GM21529 (cell line): ENCODE measurements around the gene HKDC1.
"Not testable (repeated sequence)": the region's sequence is repeated elsewhere in the genome, so short reads cannot be mapped to it uniquely, and the experiment has no call there.

Experiments used
- ATAC-seq: cut with Tn5 transposase; IDR thresholded peaks from one replicate; pipeline ENCODE4 v1.9.1; 2021; ENCODE audit not compliant: unreplicated experiment

The HKDC1 gene

DNA sequence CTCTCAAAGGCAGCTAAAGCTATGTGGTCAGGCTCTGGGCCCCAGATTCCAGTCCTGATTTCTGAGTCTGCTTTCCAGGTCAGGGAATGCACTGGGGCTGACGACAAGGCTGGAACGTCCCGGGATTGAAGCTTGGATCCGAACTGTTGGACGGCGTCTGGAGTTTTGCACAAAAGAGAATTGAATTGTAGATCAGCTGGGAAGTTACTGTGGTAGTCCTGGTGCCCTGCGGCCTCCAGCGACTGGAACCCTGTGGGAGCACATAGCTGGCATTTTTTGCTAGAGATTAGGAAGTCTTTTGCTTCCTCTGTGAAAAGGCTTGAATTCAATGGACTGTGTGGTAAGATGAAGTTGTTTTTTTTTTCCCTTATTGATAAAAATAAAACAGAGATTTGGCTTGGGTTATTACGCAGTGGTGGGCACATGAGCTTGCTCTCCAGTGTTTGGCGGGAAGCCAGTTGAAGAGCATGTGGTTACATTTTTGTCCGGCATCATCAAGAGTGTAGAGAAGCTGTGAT lies 58.4 kb downstream of the HKDC1 start, which contains the start of gene HK1:
Gene HK1 (plus strand): TSS at position 51 of the 518 bp plus-strand sequence.
- ATAC-seq, result no peak

DNA sequence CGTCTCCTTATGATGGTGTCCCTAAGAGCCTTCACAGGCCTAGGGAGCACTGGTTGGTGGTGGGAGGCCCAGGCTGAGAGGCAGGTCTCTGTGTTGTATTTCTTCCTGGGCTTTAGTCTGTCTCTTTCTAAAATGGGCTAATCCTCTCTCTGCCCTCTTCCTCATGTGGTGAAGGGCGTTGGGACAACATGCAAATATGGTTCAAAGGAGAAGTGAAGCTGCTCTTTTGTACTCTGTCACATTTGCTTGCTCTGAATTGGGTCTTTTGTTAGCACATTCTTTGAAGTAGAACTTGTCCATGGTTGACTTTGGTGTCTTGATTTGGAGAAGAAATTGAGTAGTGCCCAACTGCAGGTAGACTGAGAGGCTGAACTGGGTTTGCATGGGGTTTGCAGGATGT lies 59.0 kb downstream of the HKDC1 start:
- ATAC-seq, result no peak

DNA sequence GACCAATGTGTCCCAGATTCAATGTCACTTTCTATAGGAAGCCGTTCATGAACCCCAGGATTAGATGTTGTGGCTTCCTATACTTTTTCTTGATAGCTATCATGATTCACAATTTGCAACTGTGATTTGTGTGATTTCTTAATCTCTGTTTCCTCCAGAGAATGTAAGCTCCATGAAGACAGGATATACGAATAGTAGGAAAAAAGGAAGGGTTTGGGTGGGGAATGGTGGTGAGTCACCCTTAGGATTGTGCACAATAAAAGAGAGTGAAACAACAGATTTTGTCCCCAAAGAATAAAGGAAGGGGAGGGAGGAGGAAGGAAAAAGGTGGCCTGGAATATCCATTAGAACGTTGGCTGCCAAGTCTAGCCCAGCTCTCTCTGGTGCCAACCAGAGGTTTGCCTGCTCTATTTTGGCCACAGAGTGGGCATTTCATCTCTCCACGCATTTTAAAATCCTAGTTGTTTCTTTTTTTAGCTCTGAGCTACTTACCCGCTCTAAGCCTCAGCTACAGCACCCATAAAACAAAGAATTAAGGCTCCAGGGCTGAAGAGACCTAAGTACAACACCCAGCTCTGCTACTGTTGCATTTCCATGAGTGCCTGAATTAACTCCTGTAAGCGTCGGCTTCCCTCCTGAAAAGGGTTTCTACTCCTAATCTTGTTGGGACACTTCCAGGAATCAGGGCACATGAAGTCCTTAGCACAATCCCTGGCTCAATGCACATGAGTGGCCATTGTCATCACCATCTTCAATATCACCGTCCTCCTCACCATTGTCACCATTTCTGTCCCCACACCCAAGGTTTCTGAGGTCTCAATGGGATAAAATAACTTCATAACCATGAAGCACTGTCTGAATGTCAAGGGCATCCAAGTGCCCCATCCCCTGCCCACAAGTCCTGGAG lies 61.6 kb downstream of the HKDC1 start:
- ATAC-seq, result no peak

DNA sequence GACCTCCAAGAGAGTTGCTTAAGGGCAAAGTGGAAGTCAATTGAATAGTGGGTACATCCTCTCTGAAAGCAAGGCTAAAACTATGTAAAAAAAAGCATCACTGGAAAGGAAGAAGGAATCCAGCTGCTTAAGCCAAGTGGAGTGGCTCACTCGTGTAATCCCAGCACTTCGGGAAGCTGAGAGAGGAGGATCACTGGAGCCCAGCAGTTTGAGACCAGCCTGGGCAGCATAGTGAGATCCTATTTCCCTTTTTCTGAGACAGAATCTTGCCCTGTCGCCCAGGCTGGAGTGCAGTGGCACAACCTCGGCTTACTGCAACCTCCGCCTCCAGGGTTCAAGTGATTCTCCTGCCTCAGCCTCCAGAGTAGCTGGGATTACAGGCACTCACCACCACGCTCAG lies 64.3 kb downstream of the HKDC1 start:
- not testable (repeated sequence) for ATAC-seq

DNA sequence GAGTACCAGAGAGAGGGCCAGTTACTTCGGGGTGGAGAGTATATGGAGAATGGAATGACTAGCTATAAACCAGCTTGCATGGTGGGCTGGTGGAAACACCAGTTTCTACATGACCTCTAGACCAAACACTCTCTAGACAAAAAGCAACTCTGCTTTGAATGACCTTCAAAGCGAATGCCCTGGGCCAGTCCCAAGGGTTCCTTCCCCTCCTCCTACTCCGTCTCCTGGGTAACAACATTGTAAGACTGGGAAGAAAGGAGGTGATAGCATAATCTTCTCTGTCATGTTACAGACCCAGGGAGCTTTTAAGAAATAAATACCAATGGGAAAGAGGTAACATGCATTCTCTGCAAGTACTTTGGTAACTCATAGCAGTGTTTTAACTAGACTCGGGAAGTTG lies 65.6 kb downstream of the HKDC1 start:
- ATAC-seq, result no peak

DNA sequence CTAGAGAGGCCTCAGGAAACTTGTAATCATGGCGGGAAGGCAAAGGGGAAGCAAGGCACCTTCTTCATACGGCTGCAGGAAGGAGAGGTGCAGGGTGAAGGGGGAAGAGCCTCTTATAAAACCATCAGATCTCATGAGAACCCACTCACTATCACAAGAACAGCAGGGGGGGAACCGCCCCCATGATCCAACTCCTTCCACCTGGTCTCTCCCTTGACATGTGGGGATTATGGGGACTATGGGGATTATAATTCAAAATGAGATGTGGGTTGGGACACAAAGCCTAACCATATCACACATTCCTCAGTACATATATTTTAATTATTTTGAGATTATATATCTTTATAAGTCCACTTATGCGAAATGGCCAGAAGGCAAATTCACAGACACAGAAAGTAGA lies 67.0 kb downstream of the HKDC1 start:
- ATAC-seq, result no peak

DNA sequence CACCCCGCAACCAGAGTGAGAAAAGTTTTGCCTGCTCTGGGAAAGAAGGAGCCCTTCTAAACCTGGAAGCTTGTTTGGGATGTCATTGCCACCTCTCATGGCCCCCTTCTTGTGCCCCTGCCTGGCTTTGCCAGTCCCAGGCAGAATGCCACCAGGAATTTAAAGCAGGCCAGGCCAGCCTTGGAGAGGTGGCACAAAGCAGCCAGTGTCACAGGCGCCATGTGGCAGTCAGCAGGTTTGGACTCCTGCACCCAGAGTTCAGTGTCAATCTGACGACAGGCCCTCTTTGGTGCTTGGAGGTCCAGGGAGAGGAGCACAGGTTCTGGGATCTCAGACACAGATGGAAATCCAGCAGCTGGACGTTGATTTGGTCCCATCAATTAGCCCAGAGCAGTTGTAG lies 70.9 kb downstream of the HKDC1 start:
- ATAC-seq, result no peak

DNA sequence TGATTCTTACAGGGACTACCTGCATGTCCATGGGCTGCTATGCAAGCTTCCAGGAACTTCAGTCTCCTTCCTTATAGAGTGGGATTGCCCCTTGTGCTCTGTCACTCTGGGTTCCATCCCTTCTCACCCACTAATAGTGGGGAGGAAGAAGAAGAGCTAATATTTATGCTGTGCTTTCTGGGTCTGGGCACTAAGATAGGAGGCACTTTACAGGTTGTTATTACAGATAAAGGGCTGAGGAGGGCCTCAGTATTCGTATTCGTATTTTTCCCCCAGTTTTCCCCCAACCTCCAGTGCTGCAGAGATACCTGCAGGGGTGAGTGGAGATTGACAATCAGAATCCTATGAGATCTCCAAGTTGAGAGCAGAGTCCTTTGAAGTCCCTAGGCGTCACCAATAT lies 72.3 kb downstream of the HKDC1 start:
- no peak for ATAC-seq

DNA sequence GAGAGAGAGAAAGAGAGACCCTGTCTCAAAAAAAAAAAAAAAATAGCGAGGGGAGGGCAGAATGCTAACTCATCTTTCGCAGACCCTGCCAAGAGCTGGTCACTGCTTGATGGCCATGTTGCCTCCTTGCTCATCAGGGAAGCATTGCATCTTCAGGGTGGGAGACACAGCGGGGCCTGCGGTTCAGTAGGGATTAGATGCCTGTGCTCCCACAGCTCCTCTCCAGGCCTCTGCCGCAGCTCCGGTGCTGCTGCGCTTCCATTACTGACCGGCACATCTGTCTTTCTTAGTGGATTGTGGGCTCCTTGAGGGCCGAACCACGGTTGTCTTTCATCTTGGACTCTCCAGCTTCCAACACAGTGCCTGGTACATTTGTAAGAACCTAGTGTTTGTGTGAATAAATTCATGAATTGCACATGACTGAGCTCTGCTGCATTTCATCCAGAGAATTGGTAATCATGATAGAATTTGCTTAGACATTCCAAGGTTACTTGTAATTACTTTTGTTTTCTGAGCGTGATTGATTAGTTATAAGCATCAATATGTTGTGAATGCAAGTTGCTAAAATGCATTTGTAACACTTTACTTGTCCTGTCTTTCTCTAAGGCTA lies 75.0 kb downstream of the HKDC1 start:
- ATAC-seq, result no peak

DNA sequence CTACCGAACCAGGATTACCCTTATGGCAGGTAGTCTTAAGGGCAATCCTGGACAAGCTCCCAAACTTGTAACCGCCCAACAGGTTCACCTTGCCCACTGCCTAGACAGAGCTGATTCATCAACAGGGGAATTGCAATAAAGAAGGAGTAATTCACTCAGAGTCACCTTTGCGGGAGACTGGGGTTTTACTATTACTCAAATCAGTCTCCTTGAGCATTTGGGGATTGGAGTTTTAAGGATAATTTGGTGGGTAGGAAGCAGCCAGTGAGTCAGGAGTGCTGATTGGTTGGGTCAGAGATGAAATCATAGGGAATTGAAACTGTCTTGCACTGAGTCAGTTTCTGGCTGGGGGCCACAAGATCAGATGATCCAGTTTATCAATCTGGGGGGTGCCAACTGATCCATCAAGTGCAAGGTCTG lies 83.5 kb downstream of the HKDC1 start:
- ATAC-seq, result no peak

DNA sequence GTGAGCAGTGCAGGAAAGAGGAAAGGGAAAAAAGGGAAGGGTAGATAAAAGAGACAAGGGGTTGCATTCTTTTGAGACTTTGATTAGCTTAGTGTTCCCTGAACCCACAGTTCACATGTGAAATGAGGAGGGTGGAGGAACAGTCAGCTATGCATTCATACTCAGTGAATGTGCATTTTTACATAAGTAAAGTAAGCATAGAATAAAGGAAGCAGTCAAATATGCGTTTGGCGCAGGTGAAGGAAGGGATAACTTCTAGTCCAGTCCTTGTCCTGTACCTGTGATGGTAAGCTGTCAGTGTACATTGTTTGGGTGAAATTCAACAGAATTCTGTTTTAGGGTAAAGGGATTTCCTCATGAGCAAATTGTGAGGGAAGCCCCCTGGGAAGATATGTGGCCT lies 86.3 kb downstream of the HKDC1 start:
- ATAC-seq, result no peak

DNA sequence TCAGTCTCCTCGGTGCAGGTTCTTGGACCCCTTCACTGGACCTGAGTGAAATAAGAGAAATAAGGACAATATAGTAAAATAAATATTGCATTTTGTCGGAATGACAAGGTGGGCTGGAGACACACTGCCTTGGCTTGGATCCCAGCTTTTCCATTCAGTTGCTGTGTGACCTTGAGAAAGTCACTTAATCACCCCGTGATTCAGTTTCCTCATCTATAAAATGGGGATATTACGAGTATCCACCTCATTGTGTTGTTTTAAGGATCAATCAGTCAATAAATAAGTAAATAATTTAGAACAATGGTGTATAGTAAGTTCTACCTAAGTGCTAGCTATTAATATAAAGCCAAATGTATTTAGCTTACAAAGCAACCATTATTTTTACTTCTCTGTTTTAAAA lies 87.3 kb downstream of the HKDC1 start:
- ATAC-seq, result no peak

DNA sequence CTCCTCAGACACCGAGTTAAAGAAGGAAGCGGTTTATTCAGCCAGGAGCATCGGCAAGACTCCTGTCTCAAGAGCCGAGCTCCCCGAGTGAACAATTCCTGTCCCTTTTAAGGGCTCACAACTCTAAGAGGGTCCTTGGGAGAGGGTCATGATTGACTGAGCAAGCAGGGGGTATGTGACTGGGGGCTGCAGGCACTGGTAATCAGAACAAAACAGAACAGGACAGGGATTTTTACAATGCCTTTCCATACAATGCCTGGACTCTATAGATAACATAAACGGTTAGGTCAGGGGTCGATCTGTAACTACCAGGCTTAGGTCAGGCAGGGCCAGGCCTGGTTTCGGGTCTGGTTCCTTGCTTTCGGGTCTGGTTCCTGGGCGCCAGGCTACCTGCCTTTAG lies 88.2 kb downstream of the HKDC1 start:
- ATAC-seq, result not testable (repeated sequence)

DNA sequence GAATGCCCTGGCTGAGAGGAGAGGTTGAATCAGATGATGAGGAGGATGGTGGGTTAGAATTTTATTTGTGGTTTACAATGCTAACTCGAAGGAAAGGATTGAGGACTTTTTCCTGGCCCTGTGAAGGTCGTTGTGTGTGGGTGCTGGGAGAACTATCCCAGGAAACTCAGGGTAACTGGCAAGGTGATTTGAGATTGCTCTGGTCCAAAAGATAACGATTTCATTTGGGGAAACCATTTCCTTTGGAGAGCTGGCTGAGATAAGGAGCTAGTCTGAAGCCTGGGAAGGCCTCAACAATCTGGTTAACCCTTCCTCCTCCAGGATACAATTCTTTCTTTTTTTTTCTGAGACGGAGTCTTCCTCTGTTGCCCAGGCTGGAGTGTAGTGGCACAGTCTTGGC lies 91.2 kb downstream of the HKDC1 start:
- ATAC-seq, result no peak

DNA sequence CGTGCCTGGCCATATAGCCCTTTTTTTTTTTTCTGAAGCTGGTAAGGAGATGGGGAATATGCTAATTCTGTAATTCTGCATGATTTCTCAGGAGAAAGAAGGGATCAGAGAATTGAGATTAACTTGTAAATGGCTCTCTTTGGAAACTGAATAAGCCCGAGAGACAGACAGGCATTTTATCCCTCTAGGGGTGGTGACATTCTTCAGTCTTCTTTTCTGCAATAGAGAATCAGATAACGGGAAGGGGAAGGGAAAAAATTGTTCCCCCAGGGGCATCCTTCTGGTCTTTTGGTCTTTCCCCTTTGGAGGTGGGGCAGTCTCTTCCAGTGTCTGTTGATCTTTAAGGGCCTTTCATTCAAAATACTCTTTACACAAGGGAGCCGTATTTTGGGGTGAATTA lies 92.4 kb downstream of the HKDC1 start:
- no peak for ATAC-seq

DNA sequence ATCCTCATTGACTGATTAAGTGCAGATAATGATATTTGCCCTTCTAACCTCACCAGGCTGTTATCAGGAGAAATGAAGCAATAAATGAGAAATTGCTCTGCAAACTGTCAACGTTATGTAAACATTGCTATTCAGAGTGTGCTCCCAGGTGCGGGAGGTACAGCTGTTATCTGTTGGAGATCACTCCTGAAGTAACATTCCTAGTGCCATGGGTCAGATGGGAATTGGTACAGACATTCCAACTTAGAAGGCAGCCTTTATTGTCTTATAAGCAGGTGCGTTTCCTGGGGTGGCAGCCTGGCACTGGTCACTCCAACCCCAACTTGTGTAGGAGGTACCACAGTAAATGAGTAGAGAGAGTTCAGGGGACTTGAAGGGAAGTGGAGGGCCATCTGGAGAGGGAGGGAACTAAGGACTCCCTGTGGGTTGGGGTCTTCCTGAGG lies 95.0 kb downstream of the HKDC1 start:
- no peak for ATAC-seq

DNA sequence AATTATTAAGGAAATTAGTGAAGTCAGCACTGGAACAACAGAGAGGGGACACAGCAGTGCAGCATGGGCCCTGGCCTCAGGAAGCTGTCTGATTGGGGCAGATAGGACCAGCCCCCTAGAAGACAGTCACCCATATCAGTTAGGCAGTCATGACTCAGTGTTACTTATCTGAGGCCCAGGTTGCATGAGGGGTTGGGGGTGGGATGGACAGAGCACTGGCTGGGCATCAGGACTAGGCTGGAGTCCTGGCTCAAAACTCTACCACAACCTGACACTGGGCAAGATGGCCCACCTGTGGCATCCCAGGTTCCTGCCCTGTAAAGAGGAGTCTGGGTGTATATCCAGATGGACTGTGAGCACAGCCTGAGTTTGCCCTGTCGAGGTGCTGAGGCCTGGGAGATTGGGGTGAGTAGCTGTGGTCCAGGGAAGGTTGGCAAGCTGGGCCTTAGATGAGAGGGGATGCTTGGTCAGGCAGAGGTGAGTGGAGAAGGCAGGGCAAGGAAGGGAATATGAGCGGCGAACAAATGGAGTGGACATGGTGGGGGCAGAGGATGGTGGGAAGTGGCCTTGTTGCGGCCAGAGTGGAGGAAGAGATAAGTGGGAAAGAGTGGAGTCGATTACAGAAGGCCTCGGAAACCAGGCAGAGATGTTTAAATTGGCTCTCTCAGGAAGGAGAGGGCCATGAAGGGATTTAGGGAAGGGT lies 95.6 kb downstream of the HKDC1 start:
- no peak for ATAC-seq

DNA sequence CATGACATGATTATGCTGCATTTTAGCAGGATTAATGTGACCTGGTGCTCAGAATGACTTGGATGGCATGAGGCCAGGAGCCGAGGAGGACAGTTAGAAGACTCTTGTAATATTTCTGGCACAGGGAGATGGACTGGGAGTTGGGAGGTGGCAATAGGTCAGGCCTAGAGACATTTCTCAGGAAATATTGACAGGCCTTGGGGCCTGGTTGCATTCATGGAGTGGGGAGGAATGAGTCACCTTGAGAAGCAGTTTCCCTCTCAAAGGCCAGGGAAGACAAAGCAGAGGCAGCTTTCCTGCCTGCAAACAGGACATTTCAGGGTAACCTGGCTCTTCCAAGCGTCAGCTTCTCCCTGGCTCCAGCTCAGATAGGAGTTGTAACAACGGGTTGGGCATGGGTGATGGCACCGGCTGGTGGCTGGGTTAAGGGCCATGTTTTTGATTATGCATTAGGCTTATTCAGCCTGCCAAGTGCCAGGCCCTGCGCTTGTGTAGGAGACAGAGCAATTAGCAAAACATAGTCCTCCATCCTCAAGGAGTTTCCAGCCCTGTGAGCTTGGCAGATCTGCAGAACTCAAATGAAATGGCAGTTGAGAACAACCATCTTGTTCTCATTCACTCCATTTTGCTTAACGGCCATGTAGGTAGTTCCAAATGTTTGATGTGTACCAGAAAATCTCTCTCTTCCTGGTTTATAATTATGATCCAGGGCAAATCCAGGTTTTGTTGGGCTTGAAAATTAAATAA lies 96.4 kb downstream of the HKDC1 start:
- ATAC-seq, result no peak
